OCI-LY1 (cell line): ENCODE results near the gene TLE2.

ENCODE experiments used
- H2AFZ ChIP-seq: fragments of 200-600 bp; sonication (generic), shearing (Covaris generic); 2 replicates; pipeline ENCODE4 v1.6.0; 2014; ENCODE audit warnings: antibody characterized with exemption, mild to moderate bottlenecking, low read length
- H3F3A ChIP-seq: fragments of 200-600 bp; sonication (generic), shearing (Covaris generic); 2 replicates; pipeline ENCODE4 v1.6.0; 2014; ENCODE audit warnings: mild to moderate bottlenecking, antibody characterized with exemption, low read length, moderate library complexity; ENCODE audit not compliant: insufficient read depth
- H3K27ac ChIP-seq: fragments of 200-600 bp; sonication (generic); 2 replicates; pipeline ENCODE4 v1.5.1; 2014; ENCODE audit warnings: low read length, mixed run types, mild to moderate bottlenecking, low read depth; ENCODE audit not compliant: poor library complexity, severe bottlenecking
- H3K27me3 ChIP-seq: fragments of 200-600 bp; sonication (generic); 2 replicates; pipeline ENCODE4 v1.6.0; 2014; ENCODE audit warnings: antibody characterized with exemption, mild to moderate bottlenecking, low read length, moderate library complexity; ENCODE audit not compliant: insufficient read depth
- H3K36me3 ChIP-seq: fragments of 200-600 bp; sonication (generic); 2 replicates; pipeline ENCODE4 v1.6.1; 2014; ENCODE audit warnings: mild to moderate bottlenecking, antibody characterized with exemption, low read length, moderate library complexity, mixed read lengths; ENCODE audit not compliant: insufficient read depth
- H3K4me1 ChIP-seq: fragments of 200-600 bp; sonication (generic); 2 replicates; pipeline ENCODE4 v1.5.1; 2014; ENCODE audit warnings: mild to moderate bottlenecking, low read length, moderate library complexity; ENCODE audit not compliant: insufficient read depth, severe bottlenecking
- H3K4me2 ChIP-seq: fragments of 200-600 bp; sonication (generic), shearing (Covaris generic); 2 replicates; pipeline ENCODE4 v1.6.1; 2014; ENCODE audit warnings: low read length
- H3K4me3 ChIP-seq: fragments of 200-600 bp; sonication (generic); 2 replicates; pipeline ENCODE4 v1.5.1; 2014; ENCODE audit warnings: low read length, low read depth, mild to moderate bottlenecking, mixed read lengths; ENCODE audit not compliant: poor library complexity, severe bottlenecking
- H3K79me2 ChIP-seq: fragments of 200-600 bp; shearing (Covaris generic); 2 replicates; pipeline ENCODE4 v1.6.1; 2016; ENCODE audit warnings: mixed run types, low read length, mixed read lengths; ENCODE audit not compliant: insufficient read depth
- H3K9ac ChIP-seq: fragments of 200-600 bp; sonication (generic), shearing (Covaris generic); 2 replicates; pipeline ENCODE4 v1.6.1; 2014; ENCODE audit warnings: mild to moderate bottlenecking, low read length, mixed read lengths
- H3K9me2 ChIP-seq: fragments of 200-600 bp; sonication (generic), shearing (Covaris generic); 2 replicates; pipeline ENCODE4 v1.6.1; 2014; ENCODE audit warnings: low read depth, mild to moderate bottlenecking, low read length, mixed read lengths
- H3K9me3 ChIP-seq: fragments of 200-600 bp; shearing (Covaris generic); 2 replicates; pipeline ENCODE4 v1.6.1; 2014; ENCODE audit warnings: low read length, mixed read lengths
- H4K20me1 ChIP-seq: fragments of 200-600 bp; sonication (generic), shearing (Covaris generic); 2 replicates; pipeline ENCODE4 v1.6.0; 2016; ENCODE audit warnings: mild to moderate bottlenecking, low read length; ENCODE audit not compliant: insufficient read depth
- EZH2 ChIP-seq: fragments of 200-600 bp; sonication (generic), shearing (Covaris generic); IDR thresholded peaks from 2 replicates; pipeline ENCODE4 v1.8.0; 2017; ENCODE audit warnings: borderline replicate concordance, mixed run types, mild to moderate bottlenecking, antibody characterized with exemption, low read length, moderate library complexity, mixed read lengths
- TF ChIP-seq, protein P1 (sequence below): fragments of 200-600 bp; sonication (generic), shearing (Covaris generic); IDR thresholded peaks from 2 replicates; pipeline ENCODE4 v1.5.1; 2017; ENCODE audit warnings: mild to moderate bottlenecking, antibody characterized with exemption, low read length, moderate library complexity, mixed read lengths

TLE2 gene

DNA sequence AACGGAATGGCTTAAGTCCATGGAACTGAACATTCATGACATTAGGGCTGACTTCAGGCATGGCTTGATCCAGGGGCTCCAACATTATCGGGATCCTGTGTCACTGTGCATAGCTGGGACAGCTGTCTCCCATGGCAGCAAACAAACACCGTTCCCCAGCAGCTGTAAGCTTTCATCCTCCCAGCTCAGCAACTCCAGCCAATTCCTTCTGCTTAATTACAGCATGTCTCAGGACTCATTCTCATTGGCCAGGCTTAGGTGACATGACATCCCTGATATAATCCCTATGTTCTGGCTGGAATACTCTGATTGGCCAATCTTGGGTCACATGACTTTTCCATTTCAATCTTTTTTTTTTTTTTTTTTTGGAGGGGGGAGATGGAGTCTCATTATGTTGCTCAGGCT lies 44.1 kb upstream of the TLE2 start:
- Histone ChIP-seq H3K4me2 (no peak overlapping the region), H3K9me2 (no peaks in the 10 kb centered on the region), H4K20me1 (no peaks in the 10 kb centered on the region), H3K9ac (no peak overlapping the region), H3K27ac (no peak overlapping the region), H3K27me3 (0 out of 2 replicates have a peak, but pooled peaks cover 3% of the 10 kb centered on the region), H3F3A (no peaks in the 10 kb centered on the region), H3K9me3 (no peaks in the 10 kb centered on the region), H3K4me3 (no peak overlapping the region), H2AFZ (no peak overlapping the region), H3K79me2 (no peaks in the 10 kb centered on the region), H3K36me3 (no peaks in the 10 kb centered on the region; the same call in 1 of the 2 replicates), H3K4me1 (no peaks in the 10 kb centered on the region)
- no peak for TF ChIP-seq EZH2
- TF ChIP-seq, protein P1, sequence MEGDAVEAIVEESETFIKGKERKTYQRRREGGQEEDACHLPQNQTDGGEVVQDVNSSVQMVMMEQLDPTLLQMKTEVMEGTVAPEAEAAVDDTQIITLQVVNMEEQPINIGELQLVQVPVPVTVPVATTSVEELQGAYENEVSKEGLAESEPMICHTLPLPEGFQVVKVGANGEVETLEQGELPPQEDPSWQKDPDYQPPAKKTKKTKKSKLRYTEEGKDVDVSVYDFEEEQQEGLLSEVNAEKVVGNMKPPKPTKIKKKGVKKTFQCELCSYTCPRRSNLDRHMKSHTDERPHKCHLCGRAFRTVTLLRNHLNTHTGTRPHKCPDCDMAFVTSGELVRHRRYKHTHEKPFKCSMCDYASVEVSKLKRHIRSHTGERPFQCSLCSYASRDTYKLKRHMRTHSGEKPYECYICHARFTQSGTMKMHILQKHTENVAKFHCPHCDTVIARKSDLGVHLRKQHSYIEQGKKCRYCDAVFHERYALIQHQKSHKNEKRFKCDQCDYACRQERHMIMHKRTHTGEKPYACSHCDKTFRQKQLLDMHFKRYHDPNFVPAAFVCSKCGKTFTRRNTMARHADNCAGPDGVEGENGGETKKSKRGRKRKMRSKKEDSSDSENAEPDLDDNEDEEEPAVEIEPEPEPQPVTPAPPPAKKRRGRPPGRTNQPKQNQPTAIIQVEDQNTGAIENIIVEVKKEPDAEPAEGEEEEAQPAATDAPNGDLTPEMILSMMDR: no peak

DNA sequence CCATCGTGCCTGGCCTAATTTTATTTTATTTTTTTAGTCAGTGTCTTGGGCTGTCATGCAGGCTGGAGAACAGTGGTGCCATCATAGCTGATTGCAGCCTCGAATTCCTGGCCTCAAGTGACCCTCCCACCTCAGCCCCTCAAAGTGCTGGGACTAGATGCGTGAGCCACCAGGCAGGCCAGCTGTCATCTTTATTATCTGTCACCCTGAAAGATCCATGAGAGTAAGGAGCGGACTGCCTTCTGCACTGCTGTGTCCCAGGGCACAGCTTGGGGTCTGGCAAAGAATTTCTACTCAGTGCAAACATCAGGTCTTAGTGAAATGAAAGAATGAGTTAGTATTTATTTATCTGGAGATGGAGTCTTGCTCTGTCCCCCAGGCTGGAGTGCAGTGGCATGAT lies 42.7 kb upstream of the TLE2 start:
- no peaks in the 10 kb centered on the region for H3K4me1 ChIP-seq
- no peaks in the 10 kb centered on the region for H3F3A ChIP-seq
- TF ChIP-seq, protein P1: no peak
- H2AFZ ChIP-seq: no peak overlapping the region
- no peak overlapping the region for H3K27ac ChIP-seq
- no peaks in the 10 kb centered on the region for H3K9me3 ChIP-seq
- H4K20me1 ChIP-seq: no peaks in the 10 kb centered on the region
- 0 out of 2 replicates have a peak, but pooled peaks cover 3% of the 10 kb centered on the region for H3K27me3 ChIP-seq
- H3K4me3 ChIP-seq: no peak overlapping the region
- no peak overlapping the region for H3K4me2 ChIP-seq
- H3K36me3 ChIP-seq: no peaks in the 10 kb centered on the region; the same call in 1 of the 2 replicates
- no peaks in the 10 kb centered on the region for H3K9me2 ChIP-seq
- no peaks in the 10 kb centered on the region for H3K79me2 ChIP-seq
- no peak overlapping the region for H3K9ac ChIP-seq

DNA sequence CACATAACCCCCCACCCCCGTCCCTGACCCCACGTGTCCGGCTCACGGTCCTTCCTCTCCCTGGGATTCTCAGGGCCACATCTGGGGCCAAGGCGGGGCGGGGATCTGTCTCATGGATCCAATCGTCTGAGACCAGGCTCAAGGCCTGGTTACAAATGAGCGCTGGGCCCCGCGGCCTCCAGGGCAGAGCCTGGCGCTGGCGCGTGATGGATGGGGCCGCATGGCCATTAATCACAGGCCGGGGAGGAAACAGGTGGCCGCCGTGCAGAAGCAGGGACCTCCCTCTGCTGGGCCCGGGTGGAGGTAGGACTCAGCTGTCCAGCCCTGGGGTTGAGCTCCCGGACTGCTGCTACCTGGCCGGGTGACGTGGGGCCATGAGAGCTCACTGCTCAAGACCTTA lies 39.0 kb upstream of the TLE2 start:
- H3K4me2 ChIP-seq: no peak overlapping the region

More for the DNA sequence above, 39.0 kb upstream of the TLE2 start:
- Histone ChIP-seq H3K36me3 (no peaks in the 10 kb centered on the region; the same call in 1 of the 2 replicates), H2AFZ (no peak overlapping the region), H3K9me3 (no peaks in the 10 kb centered on the region), H3K79me2 (no peaks in the 10 kb centered on the region), H3K4me1 (peaks cover 11% of the 10 kb centered on the region), H3F3A (no peaks in the 10 kb centered on the region), H3K27me3 (no peaks in the 10 kb centered on the region), H3K9me2 (no peaks in the 10 kb centered on the region), H3K27ac (no peak overlapping the region), H3K4me3 (no peak overlapping the region), H4K20me1 (no peaks in the 10 kb centered on the region), H3K9ac (no peak overlapping the region)
- TF ChIP-seq EZH2: no peak
- TF ChIP-seq, protein P1: no peak
